ENCODE results near the gene PTPRD.
"Not testable (repeated sequence)": the region's sequence is repeated elsewhere in the genome, so short reads cannot be mapped to it uniquely, and the experiment has no call there.

The PTPRD gene

GRCh38 chr9:9426454-9426853 lies 1186.3 kb downstream of the PTPRD start:
- DNase-seq, result not testable (repeated sequence)

GRCh38 chr9:9412241-9412640 lies 1200.6 kb downstream of the PTPRD start:
- DNase-seq, result no peak

- DNase-seq, result no peak
These were observed 1202.1 kb downstream of the PTPRD start for GRCh38 chr9:9410736-9411135.

- no peak for DNase-seq
These were observed 1212.8 kb downstream of the PTPRD start for GRCh38 chr9:9399982-9400381.

GRCh38 chr9:9396518-9396917 lies 1216.3 kb downstream of the PTPRD start:
- no peak for DNase-seq

GRCh38 chr9:9395539-9395938 lies 1217.3 kb downstream of the PTPRD start:
- no peak for DNase-seq

- DNase-seq, result no peak
These were observed 1220.0 kb downstream of the PTPRD start for GRCh38 chr9:9392755-9393154.

GRCh38 chr9:9389904-9390303 lies 1222.9 kb downstream of the PTPRD start:
- no peak for DNase-seq

- no peak for DNase-seq
These were observed 1225.2 kb downstream of the PTPRD start for GRCh38 chr9:9387511-9388115.

GRCh38 chr9:9362332-9362731 lies 1250.5 kb downstream of the PTPRD start:
- DNase-seq, result no peak

GRCh38 chr9:9352877-9353481 lies 1259.8 kb downstream of the PTPRD start:
- DNase-seq, result peak; percentile 0 to 5

GRCh38 chr9:9341203-9341602 lies 1271.6 kb downstream of the PTPRD start:
- DNase-seq, result no peak

- no peak for DNase-seq
These were observed 1275.7 kb downstream of the PTPRD start for GRCh38 chr9:9337129-9337528.

GRCh38 chr9:9326749-9327148 lies 1286.1 kb downstream of the PTPRD start:
- DNase-seq, result no peak

- DNase-seq, result no peak
These were observed 1293.8 kb downstream of the PTPRD start for GRCh38 chr9:9319007-9319406.

GRCh38 chr9:9310743-9311142 lies 1302.1 kb downstream of the PTPRD start:
- not testable (repeated sequence) for DNase-seq

- no peak for DNase-seq
These were observed 1307.2 kb downstream of the PTPRD start for GRCh38 chr9:9305600-9305999.

GRCh38 chr9:9299134-9299533 lies 1313.7 kb downstream of the PTPRD start:
- DNase-seq, result no peak

GRCh38 chr9:9286001-9286400 lies 1326.8 kb downstream of the PTPRD start:
- no peak for DNase-seq

GRCh38 chr9:9284201-9284600 lies 1328.6 kb downstream of the PTPRD start:
- no peak for DNase-seq

GRCh38 chr9:9283159-9283986 lies 1329.4 kb downstream of the PTPRD start:
- DNase-seq, result no peak

- DNase-seq, result no peak
These were observed 1337.2 kb downstream of the PTPRD start for GRCh38 chr9:9275601-9276000.

- no peak for DNase-seq
These were observed 1354.8 kb downstream of the PTPRD start for GRCh38 chr9:9257999-9258498.

GRCh38 chr9:9246726-9247125 lies 1366.1 kb downstream of the PTPRD start:
- DNase-seq, result no peak

All from Kasumi-1 (cell line).